Neutrophil (primary cell): ENCODE measurements around the gene STRIP1.

Source experiments
- H3K27ac ChIP-seq: fragments of 200-600 bp; sonication (generic); 2 replicates; pipeline ENCODE4 v1.5.1; 2016; ENCODE audit warnings: mild to moderate bottlenecking, moderate library complexity
- H3K27me3 ChIP-seq: fragments of 200-600 bp; sonication (generic); 2 replicates; pipeline ENCODE4 v1.6.0; 2016; ENCODE audit warnings: mild to moderate bottlenecking
- H3K36me3 ChIP-seq: fragments of 200-600 bp; sonication (generic); 2 replicates; pipeline ENCODE4 v1.5.1; 2017
- H3K4me1 ChIP-seq, 2 experiments: fragments of 200-600 bp in 1 of 2; sonication (generic) in 1 of 2; 1 replicate in 1 of 2; 2 replicates in 1 of 2; pipeline versions ENCODE4 v1.5.1 to v1.6.1; 2013 to 2016; ENCODE audit warnings: low read depth in 1 of 2, low read length in 1 of 2, mild to moderate bottlenecking in 1 of 2, moderate library complexity in 1 of 2; ENCODE audit not compliant: control insufficient read depth in 1 of 2, insufficient read depth in 1 of 2
- H3K4me3 ChIP-seq, 2 experiments: fragments of 200-600 bp in 1 of 2; sonication (generic) in 1 of 2; 1 replicate in 1 of 2; 2 replicates in 1 of 2; pipeline ENCODE4 v1.5.1; 2013 to 2016; ENCODE audit warnings: low read depth in 1 of 2, low read length in 1 of 2, mild to moderate bottlenecking in 1 of 2, moderate library complexity in 1 of 2
- H3K9me3 ChIP-seq: fragments of 200-600 bp; sonication (generic); 2 replicates; pipeline ENCODE4 v1.5.1; 2016
- TF ChIP-seq, protein P1 (sequence below): fragments of 200-600 bp; sonication (generic); IDR thresholded peaks from 2 replicates; pipeline ENCODE4 v1.5.1; 2016; ENCODE audit warnings: antibody characterized with exemption

The STRIP1 gene, protein sequence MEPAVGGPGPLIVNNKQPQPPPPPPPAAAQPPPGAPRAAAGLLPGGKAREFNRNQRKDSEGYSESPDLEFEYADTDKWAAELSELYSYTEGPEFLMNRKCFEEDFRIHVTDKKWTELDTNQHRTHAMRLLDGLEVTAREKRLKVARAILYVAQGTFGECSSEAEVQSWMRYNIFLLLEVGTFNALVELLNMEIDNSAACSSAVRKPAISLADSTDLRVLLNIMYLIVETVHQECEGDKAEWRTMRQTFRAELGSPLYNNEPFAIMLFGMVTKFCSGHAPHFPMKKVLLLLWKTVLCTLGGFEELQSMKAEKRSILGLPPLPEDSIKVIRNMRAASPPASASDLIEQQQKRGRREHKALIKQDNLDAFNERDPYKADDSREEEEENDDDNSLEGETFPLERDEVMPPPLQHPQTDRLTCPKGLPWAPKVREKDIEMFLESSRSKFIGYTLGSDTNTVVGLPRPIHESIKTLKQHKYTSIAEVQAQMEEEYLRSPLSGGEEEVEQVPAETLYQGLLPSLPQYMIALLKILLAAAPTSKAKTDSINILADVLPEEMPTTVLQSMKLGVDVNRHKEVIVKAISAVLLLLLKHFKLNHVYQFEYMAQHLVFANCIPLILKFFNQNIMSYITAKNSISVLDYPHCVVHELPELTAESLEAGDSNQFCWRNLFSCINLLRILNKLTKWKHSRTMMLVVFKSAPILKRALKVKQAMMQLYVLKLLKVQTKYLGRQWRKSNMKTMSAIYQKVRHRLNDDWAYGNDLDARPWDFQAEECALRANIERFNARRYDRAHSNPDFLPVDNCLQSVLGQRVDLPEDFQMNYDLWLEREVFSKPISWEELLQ

GRCh38 chr1:110034451-110035235 lies at the start of gene STRIP1:
STRIP1 (plus strand) TSS chr1:110034624; CDS start chr1:110034638, 14 bp downstream.
- H3K27me3 ChIP-seq = no peaks in the 10 kb centered on the region
- H3K36me3 ChIP-seq = peaks cover 17% of the 10 kb centered on the region
- peaks cover 21 to 30% of the 10 kb centered on the region in 2 experiments for H3K4me1 ChIP-seq
- TF ChIP-seq, protein P1, sequence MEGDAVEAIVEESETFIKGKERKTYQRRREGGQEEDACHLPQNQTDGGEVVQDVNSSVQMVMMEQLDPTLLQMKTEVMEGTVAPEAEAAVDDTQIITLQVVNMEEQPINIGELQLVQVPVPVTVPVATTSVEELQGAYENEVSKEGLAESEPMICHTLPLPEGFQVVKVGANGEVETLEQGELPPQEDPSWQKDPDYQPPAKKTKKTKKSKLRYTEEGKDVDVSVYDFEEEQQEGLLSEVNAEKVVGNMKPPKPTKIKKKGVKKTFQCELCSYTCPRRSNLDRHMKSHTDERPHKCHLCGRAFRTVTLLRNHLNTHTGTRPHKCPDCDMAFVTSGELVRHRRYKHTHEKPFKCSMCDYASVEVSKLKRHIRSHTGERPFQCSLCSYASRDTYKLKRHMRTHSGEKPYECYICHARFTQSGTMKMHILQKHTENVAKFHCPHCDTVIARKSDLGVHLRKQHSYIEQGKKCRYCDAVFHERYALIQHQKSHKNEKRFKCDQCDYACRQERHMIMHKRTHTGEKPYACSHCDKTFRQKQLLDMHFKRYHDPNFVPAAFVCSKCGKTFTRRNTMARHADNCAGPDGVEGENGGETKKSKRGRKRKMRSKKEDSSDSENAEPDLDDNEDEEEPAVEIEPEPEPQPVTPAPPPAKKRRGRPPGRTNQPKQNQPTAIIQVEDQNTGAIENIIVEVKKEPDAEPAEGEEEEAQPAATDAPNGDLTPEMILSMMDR = peak; percentile 14
- H3K9me3 ChIP-seq = no peaks in the 10 kb centered on the region
- peak within 1 kb of the TSS; percentile 95 for H3K27ac ChIP-seq
- H3K4me3 ChIP-seq = peak within 1 kb of the TSS; percentile 87 to 99

- TF ChIP-seq, protein P1 = no peak
- Histone ChIP-seq H3K27me3 (no peaks in the 10 kb centered on the region), H3K4me3 (peak overlapping the region; percentile 78 to 79)
These were observed 49.0 kb upstream of the STRIP1 start for GRCh38 chr1:109985247-109986053.

DNA sequence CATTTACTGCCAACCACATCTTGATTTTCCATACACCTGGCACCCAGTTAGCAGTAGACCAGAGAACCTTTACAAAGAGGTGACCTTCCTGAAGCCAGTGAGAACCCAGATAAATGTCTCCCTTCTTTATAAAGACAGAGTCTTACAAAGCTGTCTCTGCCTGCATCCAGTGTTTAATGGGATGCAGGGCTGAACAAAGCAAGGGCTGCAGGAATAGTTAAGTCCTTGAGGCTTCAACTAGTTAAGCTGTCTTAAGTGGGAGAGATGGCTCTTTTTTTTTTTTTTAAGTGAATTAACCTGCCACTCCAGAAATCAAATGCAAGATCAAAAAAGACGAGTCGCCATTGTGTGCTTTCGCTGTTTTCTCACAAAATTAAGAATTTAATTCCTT lies 48.4 kb upstream of the STRIP1 start:
- no peaks in the 10 kb centered on the region for H3K27me3 ChIP-seq
- TF ChIP-seq, protein P1 = no peak
- no peak overlapping the region for H3K27ac ChIP-seq
- no peaks in the 10 kb centered on the region for H3K36me3 ChIP-seq
- H3K9me3 ChIP-seq = no peaks in the 10 kb centered on the region
- peaks cover 33 to 34% of the 10 kb centered on the region in 2 experiments for H3K4me1 ChIP-seq
- H3K4me3 ChIP-seq = peak overlapping the region in 1 of 2 experiments; percentile 78

More at GRCh38 chr1:109985247-109986053, 49.0 kb upstream of the STRIP1 start:
- Histone ChIP-seq H3K36me3 (no peaks in the 10 kb centered on the region), H3K27ac (peak overlapping the region; percentile 96), H3K4me1 (peaks cover 32 to 33% of the 10 kb centered on the region in 2 experiments), H3K9me3 (no peaks in the 10 kb centered on the region)

DNA sequence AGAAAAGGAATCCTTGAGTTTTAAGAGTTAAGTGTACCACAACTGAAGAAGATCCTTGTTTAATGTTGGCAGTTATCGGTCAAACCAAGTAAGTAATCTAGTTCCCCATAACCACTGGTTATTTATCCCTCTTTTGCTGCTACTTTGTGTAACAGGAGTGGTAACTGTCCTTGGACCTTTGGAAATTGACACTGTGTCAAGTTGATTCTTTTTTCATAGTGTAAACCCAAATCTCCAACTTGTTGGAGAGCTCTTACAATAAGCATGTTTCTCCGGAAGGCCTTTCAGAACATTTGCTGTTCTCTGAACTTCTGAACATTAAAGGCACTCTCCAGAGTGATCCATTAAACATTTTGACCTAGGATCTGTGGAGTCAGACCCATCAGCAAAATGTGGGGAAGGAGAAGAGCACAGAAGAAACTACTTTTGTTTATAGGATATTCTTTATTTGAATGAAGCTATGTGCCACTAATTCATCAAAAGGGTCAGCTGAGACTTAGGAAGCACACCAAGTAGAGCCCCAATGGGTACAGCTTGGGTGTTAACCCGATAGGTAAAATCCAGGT lies 46.0 kb upstream of the STRIP1 start:
- peaks cover 4% of the 10 kb centered on the region for H3K36me3 ChIP-seq
- no peak overlapping the region for H3K27ac ChIP-seq
- no peaks in the 10 kb centered on the region for H3K27me3 ChIP-seq
- no peaks in the 10 kb centered on the region for H3K9me3 ChIP-seq
- TF ChIP-seq, protein P1 = no peak
- H3K4me1 ChIP-seq = peaks cover 33 to 34% of the 10 kb centered on the region in 2 experiments
- no peak overlapping the region for H3K4me3 ChIP-seq
